ENCODE results near the gene CLASP1.
"Not testable (repeated sequence)": the region's sequence is repeated elsewhere in the genome, so short reads cannot be mapped to it uniquely, and the experiment has no call there.

Gene CLASP1

GRCh38 chr2:121613774-121614173, 35.5 kb downstream of the CLASP1 start:
- no peak overlapping the region for H3K4me3 ChIP-seq (ENCODE audit: low read depth, low read length)
- DNase-seq (ENCODE audit: low read depth): no peak
- TF ChIP-seq, protein P1, sequence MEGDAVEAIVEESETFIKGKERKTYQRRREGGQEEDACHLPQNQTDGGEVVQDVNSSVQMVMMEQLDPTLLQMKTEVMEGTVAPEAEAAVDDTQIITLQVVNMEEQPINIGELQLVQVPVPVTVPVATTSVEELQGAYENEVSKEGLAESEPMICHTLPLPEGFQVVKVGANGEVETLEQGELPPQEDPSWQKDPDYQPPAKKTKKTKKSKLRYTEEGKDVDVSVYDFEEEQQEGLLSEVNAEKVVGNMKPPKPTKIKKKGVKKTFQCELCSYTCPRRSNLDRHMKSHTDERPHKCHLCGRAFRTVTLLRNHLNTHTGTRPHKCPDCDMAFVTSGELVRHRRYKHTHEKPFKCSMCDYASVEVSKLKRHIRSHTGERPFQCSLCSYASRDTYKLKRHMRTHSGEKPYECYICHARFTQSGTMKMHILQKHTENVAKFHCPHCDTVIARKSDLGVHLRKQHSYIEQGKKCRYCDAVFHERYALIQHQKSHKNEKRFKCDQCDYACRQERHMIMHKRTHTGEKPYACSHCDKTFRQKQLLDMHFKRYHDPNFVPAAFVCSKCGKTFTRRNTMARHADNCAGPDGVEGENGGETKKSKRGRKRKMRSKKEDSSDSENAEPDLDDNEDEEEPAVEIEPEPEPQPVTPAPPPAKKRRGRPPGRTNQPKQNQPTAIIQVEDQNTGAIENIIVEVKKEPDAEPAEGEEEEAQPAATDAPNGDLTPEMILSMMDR (conservative IDR thresholded peaks at IDR 0.05; ENCODE audit: low read depth, low read length): no peak

DNA sequence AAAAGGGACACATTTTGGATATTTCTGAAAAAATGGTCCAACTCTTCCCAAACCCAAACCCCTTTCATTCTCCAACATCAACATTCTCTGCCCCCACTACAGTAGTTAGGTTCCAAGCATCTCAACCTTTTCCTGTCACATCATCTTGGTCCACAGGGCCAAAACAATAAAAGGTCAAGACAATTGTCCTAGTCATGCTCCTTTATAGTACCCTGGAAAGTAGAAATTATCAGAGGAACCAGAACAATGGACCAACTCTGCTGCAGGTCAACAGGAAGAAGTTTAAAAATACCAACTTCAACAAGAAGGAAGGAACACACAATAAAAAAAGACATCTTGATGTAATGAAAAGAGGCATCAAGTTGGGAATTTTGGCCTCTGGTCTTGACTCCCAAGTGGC, 36.1 kb downstream of the CLASP1 start:
- DNase-seq (ENCODE audit: low read depth): no peak
- no peak overlapping the region for H3K4me3 ChIP-seq (ENCODE audit: low read depth, low read length)
- TF ChIP-seq, protein P1 (conservative IDR thresholded peaks at IDR 0.05; ENCODE audit: low read depth, low read length): no peak

DNA sequence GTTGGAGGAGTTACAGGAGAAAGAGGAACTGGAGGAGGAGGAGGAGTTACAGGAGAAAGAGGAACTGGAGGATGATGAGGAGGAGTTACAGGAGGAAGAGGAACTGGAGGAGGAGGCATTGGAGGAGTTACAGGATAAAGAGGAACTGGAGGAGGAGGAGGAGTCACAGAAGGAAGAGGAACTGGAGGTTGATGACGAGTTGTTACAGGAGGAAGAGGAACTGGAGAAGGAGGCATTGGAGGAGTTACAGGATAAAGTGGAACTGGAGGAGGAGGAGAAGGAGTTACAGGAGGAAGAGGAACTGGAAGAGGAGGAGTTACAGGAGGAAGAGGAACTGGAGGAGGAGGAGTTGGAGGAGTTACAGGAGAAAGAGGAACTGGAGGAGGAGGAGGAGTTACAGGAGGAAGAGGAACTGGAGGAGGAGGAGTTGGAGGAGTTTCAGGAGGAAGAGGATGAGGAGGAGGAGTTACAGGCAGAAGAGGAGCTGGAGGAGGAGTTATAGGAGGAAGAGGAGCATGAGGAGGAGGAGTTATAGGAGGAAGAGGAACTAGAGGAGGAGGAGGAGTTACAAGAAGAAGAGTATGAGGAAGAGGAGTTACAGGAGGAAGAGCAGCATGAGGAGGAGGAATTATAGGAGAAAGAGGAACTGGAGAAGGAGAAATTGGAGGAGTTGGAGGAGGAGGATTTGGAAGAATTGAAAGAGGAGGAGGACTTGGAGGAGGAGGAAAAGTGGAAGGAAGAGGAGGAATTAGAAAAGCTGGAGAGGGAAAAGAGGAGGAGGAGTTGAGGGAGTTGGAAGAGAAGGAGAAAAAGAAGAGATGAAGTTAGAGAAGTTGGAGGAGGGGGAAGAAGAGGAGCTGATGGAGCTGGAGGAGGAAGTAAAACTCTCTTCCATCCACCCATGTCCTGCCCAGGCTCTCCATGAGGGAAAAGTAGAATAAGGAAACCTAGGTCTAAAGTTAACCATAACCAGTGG, 37.2 kb downstream of the CLASP1 start:
- H3K4me3 ChIP-seq (ENCODE audit: low read depth, low read length): no peak overlapping the region
- no peak for DNase-seq (ENCODE audit: low read depth)
- TF ChIP-seq, protein P1 (conservative IDR thresholded peaks at IDR 0.05; ENCODE audit: low read depth, low read length): no peak

DNA sequence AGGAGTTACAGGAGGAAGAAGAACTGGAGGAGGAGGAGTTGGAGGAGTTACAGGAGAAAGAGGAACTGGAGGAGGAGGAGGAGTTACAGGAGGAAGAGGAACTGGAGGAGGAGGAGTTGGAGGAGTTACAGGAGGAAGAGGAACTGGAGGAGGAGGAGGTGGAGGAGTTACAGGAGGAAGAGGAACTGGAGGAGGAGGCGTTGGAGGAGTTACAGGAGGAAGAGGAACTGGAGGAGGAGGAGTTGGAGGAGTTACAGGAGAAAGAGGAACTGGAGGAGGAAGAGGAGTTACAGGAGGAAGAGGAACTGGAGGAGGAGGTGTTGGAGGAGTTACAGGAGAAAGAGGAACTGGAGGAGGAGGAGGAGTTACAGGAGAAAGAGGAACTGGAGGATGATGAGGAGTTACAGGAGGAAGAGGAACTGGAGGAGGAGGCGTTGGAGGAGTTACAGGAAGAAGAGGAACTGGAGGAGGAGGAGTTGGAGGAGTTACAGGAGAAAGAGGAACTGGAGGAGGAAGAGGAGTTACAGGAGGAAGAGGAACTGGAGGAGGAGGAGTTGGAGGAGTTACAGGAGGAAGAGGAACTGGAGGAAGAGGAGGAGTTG, 38.1 kb downstream of the CLASP1 start:
- H3K4me3 ChIP-seq (ENCODE audit: low read depth, low read length); DNase-seq (ENCODE audit: low read depth): not testable (repeated sequence)

DNA sequence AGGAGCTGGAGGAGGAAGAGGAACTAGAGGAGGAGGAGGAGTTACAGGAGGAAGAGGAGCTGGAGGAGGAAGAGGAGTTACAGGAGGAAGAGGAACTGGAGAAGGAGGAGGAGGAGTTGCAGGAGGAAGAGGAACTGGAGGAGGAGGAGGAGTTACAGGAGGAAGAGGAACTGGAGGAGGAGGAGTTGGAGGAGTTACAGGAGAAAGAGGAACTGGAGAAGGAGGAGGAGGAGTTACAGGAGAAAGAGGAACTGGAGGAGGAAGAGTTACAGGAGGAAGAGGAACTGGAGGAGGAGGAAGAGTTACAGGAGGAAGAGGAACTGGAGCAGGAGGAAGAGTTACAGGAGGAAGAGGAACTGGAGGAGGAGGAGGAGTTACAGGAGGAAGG, 38.8 kb downstream of the CLASP1 start:
- not testable (repeated sequence) for DNase-seq (ENCODE audit: low read depth); H3K4me3 ChIP-seq (ENCODE audit: low read depth, low read length)

DNA sequence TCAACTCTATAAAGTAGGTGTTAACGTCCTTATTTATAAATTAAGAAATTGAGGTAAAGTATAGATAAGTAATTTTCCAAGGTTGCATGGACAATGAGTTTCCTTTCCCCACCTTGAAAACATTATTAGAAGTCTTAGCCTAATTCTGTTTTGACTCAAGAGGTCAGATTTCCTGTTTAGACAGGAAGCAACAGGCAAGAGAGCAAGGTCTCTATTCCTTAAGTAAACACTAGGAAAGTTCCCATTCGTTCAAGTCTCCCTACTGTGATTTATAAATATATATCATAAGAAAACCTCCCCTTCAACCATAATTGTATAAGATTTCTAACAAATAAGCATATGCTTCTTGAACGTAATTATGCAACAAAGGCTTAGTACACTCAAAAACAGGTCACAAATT, 40.3 kb downstream of the CLASP1 start:
- H3K4me3 ChIP-seq (ENCODE audit: low read depth, low read length): no peak overlapping the region
- TF ChIP-seq, protein P1 (conservative IDR thresholded peaks at IDR 0.05; ENCODE audit: low read depth, low read length): no peak
- DNase-seq (ENCODE audit: low read depth): peak; percentile 35

DNA sequence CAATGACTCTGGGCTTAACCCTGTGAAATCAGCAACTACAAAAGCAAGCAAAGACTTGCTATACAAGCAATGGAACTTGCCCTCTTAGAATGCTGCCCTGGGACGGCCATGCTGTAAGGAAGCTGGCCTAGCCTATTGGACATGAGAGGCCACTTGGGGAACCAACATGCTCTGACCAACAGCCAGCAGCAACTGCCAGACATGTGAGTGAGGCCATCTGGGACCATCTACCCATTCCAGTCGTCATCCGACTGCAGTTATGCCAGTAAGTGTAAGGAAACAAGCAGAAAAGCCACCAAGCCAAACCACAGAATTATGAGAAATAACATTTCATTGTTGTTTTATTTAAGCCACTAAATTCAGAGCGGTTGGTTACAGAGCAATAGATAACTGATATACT, 40.9 kb downstream of the CLASP1 start:
- H3K4me3 ChIP-seq (ENCODE audit: low read depth, low read length): no peak overlapping the region
- TF ChIP-seq, protein P1 (conservative IDR thresholded peaks at IDR 0.05; ENCODE audit: low read depth, low read length): no peak
- DNase-seq (ENCODE audit: low read depth): peak; percentile 15

All from choroid plexus epithelial cell (primary cell).